Measurements from ENCODE around the gene PPP1R12A.
"Not testable (repeated sequence)": the region's sequence is repeated elsewhere in the genome, so short reads cannot be mapped to it uniquely, and the experiment has no call there.

PPP1R12A gene

GRCh38 chr12:79887890-79888289 is 47.0 kb downstream of the PPP1R12A start:
- DNase-seq, result no peak

- peak; percentile 62 to 75 for DNase-seq
Measured at GRCh38 chr12:79886917-79887519, 47.9 kb downstream of the PPP1R12A start.

GRCh38 chr12:79885911-79886490 is 48.9 kb downstream of the PPP1R12A start:
- DNase-seq, result peak in 1 of 2 experiments; percentile 16

- DNase-seq, result no peak
Measured at GRCh38 chr12:79884401-79885006, 50.4 kb downstream of the PPP1R12A start.

- peak in 1 of 2 experiments; percentile 8 for DNase-seq
Measured at GRCh38 chr12:79883216-79883615, 51.7 kb downstream of the PPP1R12A start.

- no peak for DNase-seq
Measured at GRCh38 chr12:79881351-79881750, 53.5 kb downstream of the PPP1R12A start.

- DNase-seq, result not testable (repeated sequence)
Measured at GRCh38 chr12:79878506-79878905, 56.4 kb downstream of the PPP1R12A start.

GRCh38 chr12:79877246-79877645 is 57.7 kb downstream of the PPP1R12A start:
- DNase-seq, result no peak

- DNase-seq, result no peak
Measured at GRCh38 chr12:79874665-79875064, 60.2 kb downstream of the PPP1R12A start.

- no peak for DNase-seq
Measured at GRCh38 chr12:79873201-79873600, 61.7 kb downstream of the PPP1R12A start.

- DNase-seq, result peak; percentile 71 to 78
Measured at GRCh38 chr12:79871621-79872020, 63.3 kb downstream of the PPP1R12A start.

- DNase-seq, result no peak
Measured at GRCh38 chr12:79870916-79871315, 64.0 kb downstream of the PPP1R12A start.

- peak; percentile 22 to 54 for DNase-seq
Measured at GRCh38 chr12:79859646-79860045, 75.3 kb downstream of the PPP1R12A start.

GRCh38 chr12:79858518-79858917 is 76.4 kb downstream of the PPP1R12A start:
- no peak for DNase-seq

GRCh38 chr12:79857675-79858074 is 77.2 kb downstream of the PPP1R12A start:
- no peak for DNase-seq

GRCh38 chr12:79850610-79851299 is 84.1 kb downstream of the PPP1R12A start:
- DNase-seq, result peak; percentile 58 to 65

GRCh38 chr12:79848339-79848738 is 86.6 kb downstream of the PPP1R12A start:
- DNase-seq, result no peak

- no peak for DNase-seq
Measured at GRCh38 chr12:79847417-79847816, 87.5 kb downstream of the PPP1R12A start.

- no peak for DNase-seq
Measured at GRCh38 chr12:79844693-79845092, 90.2 kb downstream of the PPP1R12A start.

GRCh38 chr12:79843978-79844377 is 90.9 kb downstream of the PPP1R12A start:
- DNase-seq, result no peak

- no peak for DNase-seq
Measured at GRCh38 chr12:79842630-79843029, 92.3 kb downstream of the PPP1R12A start.

- DNase-seq, result no peak
Measured at GRCh38 chr12:79841878-79842265, 93.0 kb downstream of the PPP1R12A start.

GRCh38 chr12:79841248-79841877 is 93.5 kb downstream of the PPP1R12A start:
- DNase-seq, result no peak
